K562 (cell line): ENCODE results near the gene LRP1B. TPM values are rescaled to one million over a fixed set of nuclear protein-coding genes. Genes with fewer than 3 reads are reported as not detected.

Experiments used
- ATAC-seq: fragments of 200-7000 bp; cut with Tn5 transposase; 3 replicates; pipeline ENCODE4 v1.9.1; 2020; ENCODE audit warnings: moderate library complexity
- BruUV-seq: library from RNA; stranded (reverse); fragments of 400-500 nt; replicated peaks from 2 replicates; lab custom pipeline; 2021; lab: Mats Ljungman, UMichigan
- CTCF ChIA-PET: fragments of 300-600 bp; formaldehyde crosslinking; extraction: SDS; loops from one replicate; lab custom pipeline; 2021; ENCODE audit warnings: low intra/inter-chr PET ratio; lab: Yijun Ruan, JAX
- POLR2A ChIA-PET: fragments of 300-600, 350-650 bp; sonication (Branson Sonifier 250); formaldehyde crosslinking; extraction: SDS; loops from one replicate; lab custom pipeline; 2021; ENCODE audit warnings: antibody characterized with exemption, inconsistent platforms; lab: Yijun Ruan, JAX
- DNase-seq, 4 experiments: peaks; one replicate each; pipeline versions ENCODE4 v3.0.0 to v3.0.0-alpha.2; 2011 to 2018; ENCODE audit warnings: low spot score in 3 of 4, mixed read lengths in 3 of 4; ENCODE audit errors: extremely low read depth in 1 of 4
- FAIRE-seq: peaks from 2 replicates; lab custom pipeline; 2011; peaks lifted over from hg19 to GRCh38; lab: Jason Lieb, UNC
- H2AFZ ChIP-seq: 2 replicates; pipeline ENCODE4 v1.6.0; 2011; ENCODE audit warnings: low read depth, low read length, control low read depth, inconsistent platforms
- H3K27ac ChIP-seq: fragments of 200-600 bp; 3 replicates; pipeline ENCODE4 v1.8.0; 2011; ENCODE audit warnings: low read depth, mild to moderate bottlenecking, control low read depth, inconsistent platforms, low read length, moderate library complexity, mixed read lengths; ENCODE audit errors: extremely low read depth
- H3K27me3 ChIP-seq, 2 experiments: fragments of 300-600 bp in 1 of 2; 2 replicates in 1 of 2; 3 replicates in 1 of 2; pipeline versions ENCODE4 v1.6.0 to v1.8.0; 2011; ENCODE audit warnings: inconsistent platforms in 2 of 2, low read length in 2 of 2, mild to moderate bottlenecking in 1 of 2, mixed read lengths in 1 of 2, moderate library complexity in 1 of 2; ENCODE audit not compliant: control insufficient read depth in 2 of 2, insufficient read depth in 2 of 2
- H3K36me3 ChIP-seq: fragments of 300-600 bp; 3 replicates; pipeline ENCODE4 v1.8.0; 2011; ENCODE audit warnings: mild to moderate bottlenecking, low read length, inconsistent platforms; ENCODE audit not compliant: control insufficient read depth, insufficient read depth
- H3K4me1 ChIP-seq, 2 experiments: fragments of 200-600 bp in 1 of 2; replicated peaks in 1 of 2; 2 replicates in 1 of 2; 3 replicates in 1 of 2; pipeline versions ENCODE4 v1.5.1 to v1.8.0; 2011; ENCODE audit warnings: inconsistent platforms in 2 of 2, low read length in 2 of 2, mild to moderate bottlenecking in 1 of 2, mixed read lengths in 1 of 2, moderate library complexity in 1 of 2; ENCODE audit not compliant: control insufficient read depth in 2 of 2, insufficient read depth in 2 of 2
- H3K4me2 ChIP-seq: 2 replicates; pipeline ENCODE4 v1.6.1; 2011; ENCODE audit warnings: low read length, control low read depth, inconsistent platforms, mixed read lengths; ENCODE audit not compliant: insufficient read depth
- H3K4me3 ChIP-seq: fragments of 200-600 bp; sonication (generic), shearing (Covaris generic); 2 replicates; pipeline ENCODE4 v1.5.1; 2016; ENCODE audit warnings: control low read depth, inconsistent platforms
- H3K79me2 ChIP-seq: fragments of 200-600 bp; 3 replicates; pipeline ENCODE4 v1.8.0; 2011; ENCODE audit warnings: low read length, inconsistent platforms; ENCODE audit not compliant: control insufficient read depth, insufficient read depth
- H3K9ac ChIP-seq, 2 experiments: 2 replicates each; pipeline versions ENCODE4 v1.6.0 to v1.6.1; 2011; ENCODE audit warnings: low read depth in 2 of 2, low read length in 2 of 2, control low read depth in 1 of 2, inconsistent platforms in 1 of 2, mild to moderate bottlenecking in 1 of 2, mixed read lengths in 1 of 2; ENCODE audit not compliant: insufficient read depth in 1 of 2
- H3K9me1 ChIP-seq: one replicate; pipeline ENCODE4 v1.6.0; 2011; ENCODE audit warnings: inconsistent platforms, mild to moderate bottlenecking, low read length, moderate library complexity; ENCODE audit not compliant: control insufficient read depth, insufficient read depth
- H3K9me3 ChIP-seq: replicated peaks from 2 replicates; pipeline ENCODE4 v1.5.1; 2011; ENCODE audit warnings: low read depth, low read length, inconsistent platforms; ENCODE audit not compliant: control insufficient read depth, insufficient read depth
- H4K20me1 ChIP-seq: replicated peaks from 2 replicates; pipeline ENCODE4 v1.6.1; 2011; ENCODE audit warnings: low read length, inconsistent platforms, mixed read lengths; ENCODE audit not compliant: control insufficient read depth, insufficient read depth
- ARNT ChIP-seq, 2 experiments: fragments of 450-650 bp; IDR thresholded peaks; 2 replicates each; pipeline ENCODE4 v1.6.1; 2016; ENCODE audit warnings: mild to moderate bottlenecking in 1 of 2
- HEY1 ChIP-seq: fragments of 250-450 bp; sonication (Bioruptor Pico); IDR thresholded peaks from 2 replicates; pipeline ENCODE4 v1.5.0; 2020; ENCODE audit warnings: mild to moderate bottlenecking, moderate library complexity, borderline replicate concordance
- MBD1 ChIP-seq: fragments of 250-450 bp; sonication (Bioruptor Pico); IDR thresholded peaks from 2 replicates; pipeline ENCODE4 v1.8.0; 2022; ENCODE audit warnings: inconsistent platforms
- RBBP5 ChIP-seq: fragments of 200-600 bp; sonication (generic); IDR thresholded peaks from 2 replicates; pipeline ENCODE4 v1.6.1; 2012; ENCODE audit warnings: borderline replicate concordance, mild to moderate bottlenecking, low read length, control low read depth, inconsistent platforms; ENCODE audit not compliant: insufficient read depth, poor library complexity, severe bottlenecking
- RBM25 ChIP-seq: fragments of 200-400 bp; formaldehyde crosslinking; IDR thresholded peaks from 2 replicates; pipeline ENCODE4 v1.6.1; 2018; ENCODE audit warnings: low read length, low read depth, moderate library complexity; ENCODE audit not compliant: severe bottlenecking
- SMARCB1 ChIP-seq: IDR thresholded peaks from 2 replicates; pipeline ENCODE4 v1.6.1; 2011; ENCODE audit warnings: improper control_type of control experiment, low read depth; ENCODE audit not compliant: insufficient read length
- ZFX ChIP-seq: sonication (generic); formaldehyde crosslinking; IDR thresholded peaks from 2 replicates; pipeline ENCODE4 v1.8.0; 2022; ENCODE audit warnings: mild to moderate bottlenecking, missing genetic modification reagents, moderate library complexity
- ZNF280B ChIP-seq: fragments of 250-450 bp; sonication (Bioruptor Pico); IDR thresholded peaks from 2 replicates; pipeline ENCODE4 v1.5.1; 2021; ENCODE audit warnings: mild to moderate bottlenecking
- ZNF740 ChIP-seq, 3 experiments: fragments of 200-800 bp in 1 of 3; sonication (Bioruptor generic) in 1 of 3; sonication (generic) in 1 of 3; formaldehyde crosslinking in 1 of 3; IDR thresholded peaks; 2 replicates each; pipeline versions ENCODE4 v1.6.1 to v1.8.0; 2016 to 2022; ENCODE audit warnings: mild to moderate bottlenecking in 2 of 3, missing compliant biosample characterization in 2 of 3, missing genetic modification characterization in 2 of 3, missing genetic modification reagents in 1 of 3
- ZNF79 ChIP-seq: fragments of 250-450 bp; sonication (Bioruptor Pico); IDR thresholded peaks from 2 replicates; pipeline ENCODE4 v1.4.0; 2020; ENCODE audit warnings: low read depth, mild to moderate bottlenecking, moderate library complexity
- in situ Hi-C: fragments of 300-500 bp; cut with MboI; formaldehyde crosslinking; loops from 4 replicates; pipeline ENCODE4 v1.15.0; 2018; ENCODE audit warnings: inconsistent platforms, mixed read lengths
- intact Hi-C: fragments of 100-400 bp; cut with micrococcal nuclease; formaldehyde crosslinking; loops from 2 replicates; pipeline ENCODE4 v1.14.2; 2022
- polyA plus RNA-seq, 8 experiments: library from polyadenylated mRNA; depleted of rRNA in 4 of 8; stranded (reverse) in 5 of 8; unstranded in 3 of 8; fragments of >200 nt; fragmentation: Nextera tagmentation in 2 of 8; fragmentation: Illumina TruSeq in 1 of 8; extraction: Ambion mirVana in 2 of 8; extraction: Trizol in 1 of 8; gene quantifications; 2 replicates each; pipeline versions ENCODE4 v1.2.1 to v1.2.3, GENCODE V29; 2011 to 2014; ENCODE audit warnings: inconsistent platforms in 1 of 8, missing spikeins in 1 of 8
- total RNA-seq, 7 experiments: library from RNA; depleted of rRNA in 6 of 7; stranded (reverse); fragments of >200 nt in 6 of 7; fragmentation: Illumina TruSeq in 2 of 7; extraction: Trizol in 2 of 7; gene quantifications; 2 replicates each; pipeline versions ENCODE4 v1.2.1 to v1.2.3, GENCODE V29; 2011 to 2021; ENCODE audit warnings: low replicate concordance in 1 of 7
- TF ChIP-seq, protein P1 (sequence below), 2 experiments: fragments of 450-650 bp; IDR thresholded peaks; 2 replicates each; pipeline ENCODE4 v1.6.1; 2016

LRP1B gene
- total and polyA plus RNA-seq, 9 of the 15 experiments (the other 6 are each of a cell fraction or from before 2014, with no cell fraction given), result not detected

- BruUV-seq, result no TSS peak
- POLR2A ChIA-PET, result no interaction called here
Measured at GRCh38 chr2:140451324-140451723, 1679.5 kb downstream of the LRP1B start.

More at GRCh38 chr2:140451324-140451723, 1679.5 kb downstream of the LRP1B start:
- Histone ChIP-seq H3K4me1 (no peaks in the 10 kb centered on the region), H3K36me3 (no peaks in the 10 kb centered on the region), H3K9me1 (no peaks in the 10 kb centered on the region), H3K9ac (no peak overlapping the region), H3K9me3 (no peaks in the 10 kb centered on the region), H4K20me1 (no peaks in the 10 kb centered on the region), H2AFZ (no peak overlapping the region), H3K4me2 (no peak overlapping the region), H3K27me3 (no peaks in the 10 kb centered on the region), H3K4me3 (no peak overlapping the region), H3K79me2 (no peaks in the 10 kb centered on the region), H3K27ac (no peak overlapping the region)
- no peak for FAIRE-seq
- no peak for ATAC-seq
- TF ChIP-seq, protein P1, sequence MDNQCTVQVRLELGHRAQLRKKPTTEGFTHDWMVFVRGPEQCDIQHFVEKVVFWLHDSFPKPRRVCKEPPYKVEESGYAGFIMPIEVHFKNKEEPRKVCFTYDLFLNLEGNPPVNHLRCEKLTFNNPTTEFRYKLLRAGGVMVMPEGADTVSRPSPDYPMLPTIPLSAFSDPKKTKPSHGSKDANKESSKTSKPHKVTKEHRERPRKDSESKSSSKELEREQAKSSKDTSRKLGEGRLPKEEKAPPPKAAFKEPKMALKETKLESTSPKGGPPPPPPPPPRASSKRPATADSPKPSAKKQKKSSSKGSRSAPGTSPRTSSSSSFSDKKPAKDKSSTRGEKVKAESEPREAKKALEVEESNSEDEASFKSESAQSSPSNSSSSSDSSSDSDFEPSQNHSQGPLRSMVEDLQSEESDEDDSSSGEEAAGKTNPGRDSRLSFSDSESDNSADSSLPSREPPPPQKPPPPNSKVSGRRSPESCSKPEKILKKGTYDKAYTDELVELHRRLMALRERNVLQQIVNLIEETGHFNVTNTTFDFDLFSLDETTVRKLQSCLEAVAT (IDR thresholded peaks at IDR 0.05), result no peak
- no peak for TF ChIP-seq ZNF79
- no peak for TF ChIP-seq ZNF740 (CRISPR knock-in tag; IDR thresholded peaks at IDR 0.05)
- TF ChIP-seq ZNF740 (tag; IDR thresholded peaks at IDR 0.05), result no peak
- TF ChIP-seq ARNT (IDR thresholded peaks at IDR 0.05), result no peak
- TF ChIP-seq RBM25, result no peak
- TF ChIP-seq ZNF280B (CRISPR knock-in tag), result no peak
- TF ChIP-seq RBBP5, result no peak
- TF ChIP-seq ZFX (CRISPR knock-in tag), result no peak
- no peak for TF ChIP-seq HEY1 (CRISPR knock-in tag)
- TF ChIP-seq SMARCB1, result no peak
- TF ChIP-seq MBD1 (CRISPR knock-in tag), result no peak
- DNase-seq, result no peak
- in situ Hi-C loops, result no loop called here
- CTCF ChIA-PET, result no interaction called here
- intact Hi-C loops, result no loop called here
